ENCODE results near the gene TMEM47. TPM values are rescaled to one million over a fixed set of nuclear protein-coding genes. Genes with fewer than 3 reads are reported as not detected.

Gene TMEM47
- 32.2 and 62.6 TPM in 2 replicates for total RNA-seq

DNA sequence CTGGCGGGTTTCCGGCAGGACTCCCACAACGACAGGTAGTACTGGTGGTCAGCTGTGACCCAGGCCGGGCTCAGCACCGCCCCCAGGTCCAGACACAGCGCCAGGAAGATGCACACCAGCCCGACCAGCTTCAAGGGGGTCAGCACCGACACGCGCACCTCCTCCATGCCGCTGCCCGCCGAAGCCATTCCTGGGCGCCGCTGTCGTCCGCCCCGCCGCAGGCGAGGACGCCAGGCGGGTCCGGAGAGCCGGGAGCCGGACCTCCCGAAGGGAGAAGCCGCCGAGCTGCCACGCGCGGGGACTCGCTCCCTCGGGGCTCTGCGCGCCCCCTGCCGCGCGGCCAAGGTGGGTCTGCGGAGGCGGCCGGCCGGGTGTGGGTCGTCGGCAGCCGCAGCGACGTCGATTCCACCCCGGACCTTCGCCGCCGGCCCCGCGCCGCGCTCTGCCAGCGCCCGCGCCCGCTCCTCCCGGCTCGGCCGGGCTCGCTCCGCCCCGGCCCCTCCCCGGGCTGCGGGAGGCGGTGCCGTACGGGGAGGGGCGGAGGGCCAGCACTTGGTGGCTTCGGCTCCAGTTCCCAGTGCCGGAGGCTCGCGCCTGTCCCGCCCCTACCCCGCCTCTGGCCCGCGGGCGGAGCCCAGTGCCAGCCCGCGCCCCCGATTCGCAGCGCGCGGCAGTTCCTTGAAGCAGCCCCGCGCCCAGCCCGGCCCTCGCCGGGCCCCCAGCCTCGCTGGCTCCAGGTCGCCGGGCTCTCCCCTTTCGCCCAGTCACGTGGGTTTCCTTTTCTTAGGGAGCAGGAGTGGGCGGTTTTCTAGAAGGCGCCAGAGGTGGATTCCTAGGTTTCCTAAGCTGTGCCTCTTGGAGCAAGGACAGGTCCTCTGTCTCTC is at the start of gene TMEM47:
Gene TMEM47, minus strand, starts transcription at position 444 of the 884 bp plus-strand sequence. Its CDS starts 256 bp downstream, at position 188.
- TF ChIP-seq, protein P1, sequence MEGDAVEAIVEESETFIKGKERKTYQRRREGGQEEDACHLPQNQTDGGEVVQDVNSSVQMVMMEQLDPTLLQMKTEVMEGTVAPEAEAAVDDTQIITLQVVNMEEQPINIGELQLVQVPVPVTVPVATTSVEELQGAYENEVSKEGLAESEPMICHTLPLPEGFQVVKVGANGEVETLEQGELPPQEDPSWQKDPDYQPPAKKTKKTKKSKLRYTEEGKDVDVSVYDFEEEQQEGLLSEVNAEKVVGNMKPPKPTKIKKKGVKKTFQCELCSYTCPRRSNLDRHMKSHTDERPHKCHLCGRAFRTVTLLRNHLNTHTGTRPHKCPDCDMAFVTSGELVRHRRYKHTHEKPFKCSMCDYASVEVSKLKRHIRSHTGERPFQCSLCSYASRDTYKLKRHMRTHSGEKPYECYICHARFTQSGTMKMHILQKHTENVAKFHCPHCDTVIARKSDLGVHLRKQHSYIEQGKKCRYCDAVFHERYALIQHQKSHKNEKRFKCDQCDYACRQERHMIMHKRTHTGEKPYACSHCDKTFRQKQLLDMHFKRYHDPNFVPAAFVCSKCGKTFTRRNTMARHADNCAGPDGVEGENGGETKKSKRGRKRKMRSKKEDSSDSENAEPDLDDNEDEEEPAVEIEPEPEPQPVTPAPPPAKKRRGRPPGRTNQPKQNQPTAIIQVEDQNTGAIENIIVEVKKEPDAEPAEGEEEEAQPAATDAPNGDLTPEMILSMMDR (IDR thresholded peaks at IDR 0.05; ENCODE audit: insufficient read depth, low read depth, low read length): no peak
- H3K4me3 ChIP-seq (ENCODE audit: low read depth, low read length): peak within 1 kb of the TSS; percentile 57
- DNase-seq (ENCODE audit: low read depth): peak; percentile 34

DNA sequence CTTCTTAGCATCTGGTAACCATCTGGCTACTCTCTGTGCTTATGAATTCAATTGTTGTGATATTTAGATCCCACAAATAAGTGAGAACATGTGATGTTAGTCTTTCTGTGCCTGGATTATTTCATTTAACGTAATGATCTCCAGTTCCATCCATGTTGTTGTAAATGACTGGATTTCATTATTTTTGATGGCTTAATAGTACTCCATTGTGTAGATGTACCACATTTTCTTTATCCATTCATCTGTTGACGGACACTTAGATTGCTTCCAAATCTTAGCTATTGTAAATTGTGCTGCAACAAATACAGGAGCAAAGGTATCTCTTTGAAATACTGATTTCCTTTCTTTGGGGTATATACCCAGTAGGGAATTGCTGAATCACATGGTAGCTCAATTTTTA is 30.0 kb upstream of the TMEM47 start:
- DNase-seq (ENCODE audit: low read depth): no peak
- no peak overlapping the region for H3K4me3 ChIP-seq (ENCODE audit: low read depth, low read length)
- TF ChIP-seq, protein P1 (IDR thresholded peaks at IDR 0.05; ENCODE audit: insufficient read depth, low read depth, low read length): no peak

DNA sequence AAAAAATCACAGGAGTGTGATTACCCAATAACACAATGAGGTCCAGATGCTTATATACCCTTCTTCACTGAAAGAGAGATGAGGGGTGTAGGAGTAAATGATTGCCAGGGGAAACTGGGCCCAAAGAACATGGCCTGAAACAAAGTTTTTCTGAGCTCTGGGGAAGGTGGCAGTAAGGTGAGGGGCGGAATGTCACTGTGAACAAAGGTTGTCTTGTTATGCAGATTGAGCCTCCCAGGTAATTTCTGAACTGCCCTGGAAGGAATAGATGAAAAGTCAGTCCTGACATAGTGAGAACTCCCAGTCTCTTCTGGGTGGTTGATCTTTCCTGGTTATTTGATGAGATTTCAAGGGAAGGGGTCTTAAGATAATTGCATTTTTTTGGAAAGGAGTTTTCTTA is 2.5 kb upstream of the TMEM47 start:
- DNase-seq (ENCODE audit: low read depth): no peak
- TF ChIP-seq, protein P1 (IDR thresholded peaks at IDR 0.05; ENCODE audit: insufficient read depth, low read depth, low read length): no peak
- no peak overlapping the region for H3K4me3 ChIP-seq (ENCODE audit: low read depth, low read length)

DNA sequence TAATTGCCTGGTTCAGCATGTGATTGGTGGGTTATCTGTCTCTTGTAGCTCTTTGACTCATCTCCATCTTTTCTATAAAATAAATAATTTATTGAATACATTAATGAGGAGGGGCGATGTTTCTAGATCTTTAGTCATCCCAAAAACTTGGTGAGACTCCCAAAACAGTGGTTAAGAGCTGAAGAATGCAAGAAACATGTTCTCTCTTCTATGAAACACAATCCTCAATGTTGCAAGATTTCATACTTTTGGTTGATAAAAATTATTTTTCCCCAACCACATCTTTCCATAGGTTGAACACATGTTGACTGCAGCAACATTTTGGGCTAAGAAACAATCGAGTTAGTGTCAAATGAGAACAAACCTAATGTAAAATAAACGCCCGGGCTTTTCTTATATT is 1.2 kb upstream of the TMEM47 start:
- TF ChIP-seq, protein P1 (IDR thresholded peaks at IDR 0.05; ENCODE audit: insufficient read depth, low read depth, low read length): no peak
- H3K4me3 ChIP-seq (ENCODE audit: low read depth, low read length): no peak overlapping the region
- DNase-seq (ENCODE audit: low read depth): no peak

DNA sequence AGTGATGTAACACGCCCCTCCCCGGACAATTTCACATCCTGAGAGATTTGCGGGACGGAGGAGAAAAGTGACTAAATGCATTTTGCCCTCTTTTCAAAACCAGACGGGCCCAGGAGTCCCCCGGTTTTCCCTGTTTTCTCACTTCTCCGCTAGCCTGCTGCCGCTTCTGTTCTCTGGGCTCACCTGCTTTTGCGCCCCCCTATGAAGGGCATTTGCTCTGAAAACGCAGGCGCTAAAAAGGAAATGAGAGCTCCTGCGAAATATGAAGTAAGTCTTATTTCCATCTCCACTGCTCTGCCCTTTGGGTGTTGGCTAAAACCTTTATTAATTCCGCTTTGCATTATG is 613 bp upstream of the TMEM47 start:
- H3K4me3 ChIP-seq (ENCODE audit: low read depth, low read length): peak overlapping the region; percentile 43
- DNase-seq (ENCODE audit: low read depth): no peak
- TF ChIP-seq, protein P1 (IDR thresholded peaks at IDR 0.05; ENCODE audit: insufficient read depth, low read depth, low read length): no peak

DNA sequence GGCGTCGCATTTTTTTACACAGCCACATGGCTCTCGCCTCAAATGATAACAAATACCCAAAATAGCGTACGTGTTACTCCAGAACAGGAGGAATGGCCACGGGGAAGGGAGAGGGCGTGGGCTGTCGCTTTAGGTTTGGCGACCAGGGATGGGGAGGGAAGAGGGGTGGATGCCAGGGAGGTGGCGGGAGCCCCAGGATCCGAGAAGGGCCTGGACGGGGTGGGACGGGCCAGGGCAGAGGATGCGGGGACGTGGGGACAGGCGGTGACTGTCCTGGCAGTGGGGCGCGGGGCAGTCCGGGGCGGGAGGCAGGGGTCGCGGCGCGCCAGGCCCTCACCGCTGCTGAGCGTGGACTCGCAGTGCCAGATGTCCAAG is 631 bp downstream of the TMEM47 start:
- peak overlapping the region; percentile 57 for H3K4me3 ChIP-seq (ENCODE audit: low read depth, low read length)
- TF ChIP-seq, protein P1 (IDR thresholded peaks at IDR 0.05; ENCODE audit: insufficient read depth, low read depth, low read length): no peak
- DNase-seq (ENCODE audit: low read depth): no peak
